Ovary (tissue), 9 donors: ENCODE measurements around the gene IGSF10. TPM values are rescaled to one million over a fixed set of nuclear protein-coding genes. Genes with fewer than 3 reads are reported as not detected.

Source experiments
- DNase-seq, 5 donors: peaks; one replicate each; pipeline ENCODE4 v3.0.0-alpha.2; 2019 to 2020
- H3K27ac ChIP-seq, 2 donors: fragments of 200-600 bp; one replicate each; pipeline versions ENCODE4 v1.5.1 to v1.8.0; 2019 to 2022
- H3K27me3 ChIP-seq: fragments of 200-600 bp; one replicate; pipeline ENCODE4 v1.8.0; 2022
- H3K36me3 ChIP-seq: fragments of 200-600 bp; sonication (generic); one replicate; pipeline ENCODE4 v1.5.1; 2019
- H3K4me1 ChIP-seq: one replicate; pipeline ENCODE4 v1.8.1; 2013; ENCODE audit warnings: mild to moderate bottlenecking, moderate library complexity; ENCODE audit not compliant: insufficient read depth
- H3K4me3 ChIP-seq: fragments of 200-600 bp; sonication (generic); one replicate; pipeline ENCODE4 v1.5.1; 2017
- H3K9me3 ChIP-seq, 2 donors: fragments of 200-600 bp in 1 of 2; sonication (generic) in 1 of 2; one replicate each; pipeline versions ENCODE4 v1.5.1 to v1.8.1; 2013 to 2019; ENCODE audit warnings: mild to moderate bottlenecking in 1 of 2, moderate library complexity in 1 of 2
- EP300 ChIP-seq: sonication (generic); formaldehyde crosslinking; IDR thresholded peaks from one replicate; pipeline ENCODE4 v1.6.1; 2017; ENCODE audit warnings: antibody characterized with exemption
- POLR2A ChIP-seq: fragments of 450-650 bp; IDR thresholded peaks from one replicate; pipeline ENCODE4 v1.6.1; 2017; ENCODE audit warnings: antibody characterized with exemption, mild to moderate bottlenecking, moderate library complexity
- WGBS, 3 donors: extraction: QIAGEN DNeasy Blood & Tissue Kit in 1 of 3; methylation state at CpG; one replicate each; pipeline versions ENCODE4 v1.1.5 to v1.1.7; 2013 to 2017; 5-methylcytosine and 5-hydroxymethylcytosine counted together
- intact Hi-C, 4 donors: fragments of 100-400 bp; cut with DNase I; formaldehyde crosslinking; loops; one replicate each; pipeline versions ENCODE4 v1.11.0 to v1.15.1; 2022 to 2023
- polyA plus RNA-seq, 2 donors: library from polyadenylated mRNA; stranded (reverse); fragments of 200-250 nt in 1 of 2; fragments of 350-450 nt in 1 of 2; fragmentation: Illumina TruSeq in 1 of 2; extraction: RNeasy Lipid Tissue Mini Kit (QIAGEN cat#74804) in 1 of 2; gene quantifications; one replicate each; pipeline ENCODE4 v1.2.3, GENCODE V29; 2013 to 2014
- total RNA-seq, 7 donors: library from RNA; depleted of rRNA in 2 of 7; stranded (reverse); fragments of >200 nt in 2 of 7; fragmentation: NEBNext Ultra II Directional in 3 of 7; extraction: Animal tissue kit (Norgen Biotek cat#: 25700) in 3 of 7; gene quantifications; one replicate each; pipeline versions ENCODE4 v1.1.0 to v1.2.4, GENCODE V29; 2016 to 2023
- TF ChIP-seq, protein P1 (sequence below), 3 donors: fragments of 450-650 bp in 2 of 3; fragments of 200-600 bp in 1 of 3; IDR thresholded peaks; one replicate each; pipeline versions ENCODE4 v1.5.1 to v1.8.0; 2016 to 2022; ENCODE audit warnings: antibody characterized with exemption in 3 of 3, mild to moderate bottlenecking in 1 of 3
- donor health status: DM: no; HTN: no; CAD: no; lungs with moderate emphysema.
- donor health status: DM: no; HTN: no; CAD: no.
- donor health status: Bipolar disorder and iron deficiency.
- donor health status: DM: yes; HTN: yes; CAD: no.
- donor health status: DM: no; HTN: no; CAD: no.
- donor health status: DM: yes; HTN: yes; CAD: no.

Gene IGSF10
- total and polyA plus RNA-seq, 9 donors, result 12.1 to 59.5 (median 34.3) TPM

DNA sequence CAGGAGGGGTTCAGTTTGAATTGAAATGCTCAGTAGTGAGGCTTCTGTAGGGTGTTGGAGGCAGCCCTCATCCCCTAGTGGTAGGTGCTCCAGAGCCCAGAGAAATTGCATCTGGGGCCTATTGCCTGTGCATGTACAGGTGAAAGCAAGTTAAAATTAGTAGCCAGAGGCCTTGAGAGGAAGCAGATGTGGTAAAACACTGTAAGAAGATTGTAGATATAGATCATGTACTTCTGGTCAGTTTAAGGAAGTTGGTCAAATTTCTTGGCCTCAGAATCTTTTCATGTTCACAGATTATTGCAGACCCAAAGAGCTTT is 34.6 kb downstream of the IGSF10 start:
- Histone ChIP-seq H3K9me3 (no peaks in the 10 kb centered on the region), H3K27ac (no peak overlapping the region), H3K4me1 (peaks cover 2% of the 10 kb centered on the region), H3K36me3 (no peaks in the 10 kb centered on the region), H3K27me3 (no peaks in the 10 kb centered on the region), H3K4me3 (no peak overlapping the region)
- intact Hi-C loops, result no loop called here
- no peak for DNase-seq
- TF ChIP-seq, protein P1, sequence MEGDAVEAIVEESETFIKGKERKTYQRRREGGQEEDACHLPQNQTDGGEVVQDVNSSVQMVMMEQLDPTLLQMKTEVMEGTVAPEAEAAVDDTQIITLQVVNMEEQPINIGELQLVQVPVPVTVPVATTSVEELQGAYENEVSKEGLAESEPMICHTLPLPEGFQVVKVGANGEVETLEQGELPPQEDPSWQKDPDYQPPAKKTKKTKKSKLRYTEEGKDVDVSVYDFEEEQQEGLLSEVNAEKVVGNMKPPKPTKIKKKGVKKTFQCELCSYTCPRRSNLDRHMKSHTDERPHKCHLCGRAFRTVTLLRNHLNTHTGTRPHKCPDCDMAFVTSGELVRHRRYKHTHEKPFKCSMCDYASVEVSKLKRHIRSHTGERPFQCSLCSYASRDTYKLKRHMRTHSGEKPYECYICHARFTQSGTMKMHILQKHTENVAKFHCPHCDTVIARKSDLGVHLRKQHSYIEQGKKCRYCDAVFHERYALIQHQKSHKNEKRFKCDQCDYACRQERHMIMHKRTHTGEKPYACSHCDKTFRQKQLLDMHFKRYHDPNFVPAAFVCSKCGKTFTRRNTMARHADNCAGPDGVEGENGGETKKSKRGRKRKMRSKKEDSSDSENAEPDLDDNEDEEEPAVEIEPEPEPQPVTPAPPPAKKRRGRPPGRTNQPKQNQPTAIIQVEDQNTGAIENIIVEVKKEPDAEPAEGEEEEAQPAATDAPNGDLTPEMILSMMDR (IDR thresholded peaks at IDR 0.05), result no peak
- TF ChIP-seq POLR2A (no peak), EP300 (no peak)

DNA sequence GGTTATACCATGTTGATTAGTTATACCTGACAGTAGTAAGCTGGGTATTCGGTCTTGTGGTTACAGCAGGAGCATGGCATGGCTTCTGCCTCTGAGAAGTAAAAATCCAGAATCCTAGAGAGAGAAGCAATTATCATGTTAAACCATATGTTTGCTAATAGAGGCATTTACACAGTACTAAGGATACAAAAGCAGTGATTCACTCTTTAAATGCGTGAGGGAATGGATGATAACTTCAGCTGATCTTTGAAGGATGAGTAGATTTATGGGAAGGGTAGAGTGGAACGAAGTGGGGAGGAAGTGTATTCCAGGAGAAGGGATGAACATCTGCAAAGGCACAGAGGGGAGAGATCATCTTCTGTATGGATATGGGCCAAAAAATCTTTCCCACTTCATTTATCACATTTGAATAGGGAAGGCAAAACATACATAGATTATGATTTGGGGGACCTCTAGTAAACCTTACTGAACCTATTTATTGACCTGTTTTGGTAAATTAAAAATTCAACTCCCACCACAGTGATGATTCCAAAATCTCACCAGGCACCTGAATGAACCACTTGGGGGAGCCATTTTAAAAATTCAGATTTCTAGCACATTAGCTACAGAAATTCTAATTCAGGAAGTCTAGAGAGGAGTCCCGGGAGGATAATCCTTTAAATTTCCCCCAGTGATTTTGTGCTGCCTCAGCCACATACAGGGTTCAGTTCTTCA is 35.1 kb downstream of the IGSF10 start:
- TF ChIP-seq EP300, result no peak
- TF ChIP-seq, protein P1 (IDR thresholded peaks at IDR 0.05), result no peak
- TF ChIP-seq POLR2A, result no peak
- intact Hi-C loops, result no loop called here
- H3K4me3 ChIP-seq, result no peak overlapping the region
- no peak for DNase-seq
- 70 to 74% (median 72%) methylated on average over 4 of the region's 4 CpGs for WGBS, 3 donors
- H3K27ac ChIP-seq, result no peak overlapping the region
- no peaks in the 10 kb centered on the region for H3K36me3 ChIP-seq
- no peaks in the 10 kb centered on the region for H3K9me3 ChIP-seq
- peaks cover 2% of the 10 kb centered on the region for H3K4me1 ChIP-seq
- H3K27me3 ChIP-seq, result no peaks in the 10 kb centered on the region

DNA sequence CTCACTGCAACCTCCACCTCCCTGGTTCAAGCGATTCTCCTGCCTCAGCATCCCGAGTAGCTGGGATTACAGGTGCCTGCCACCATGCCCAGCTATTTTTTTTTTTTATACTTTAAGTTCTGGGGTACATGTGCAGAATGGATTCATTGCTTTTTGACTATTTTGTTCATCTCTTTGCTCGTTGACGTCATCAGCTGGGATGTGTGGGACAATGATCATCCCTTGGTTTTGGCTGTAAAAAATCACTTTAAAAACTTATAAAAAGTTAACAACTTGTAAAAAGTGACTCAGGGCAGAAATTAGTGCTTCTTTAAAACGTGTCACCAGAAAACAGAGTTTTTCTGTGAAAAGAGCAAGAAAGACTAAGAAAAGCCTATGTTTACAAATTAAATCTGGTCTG is 37.8 kb downstream of the IGSF10 start:
- no peaks in the 10 kb centered on the region for H3K36me3 ChIP-seq
- 86 to 91% (median 88%) methylated on average over 5 of the region's 5 CpGs for WGBS, 3 donors
- no peaks in the 10 kb centered on the region for H3K27me3 ChIP-seq
- no peak overlapping the region for H3K4me3 ChIP-seq
- DNase-seq, result no peak
- TF ChIP-seq, protein P1 (IDR thresholded peaks at IDR 0.05), result no peak
- TF ChIP-seq POLR2A (no peak), EP300 (no peak)
- no peaks in the 10 kb centered on the region for H3K9me3 ChIP-seq
- no peak overlapping the region for H3K27ac ChIP-seq
- intact Hi-C loops, result no loop called here
- peaks cover 2% of the 10 kb centered on the region for H3K4me1 ChIP-seq

DNA sequence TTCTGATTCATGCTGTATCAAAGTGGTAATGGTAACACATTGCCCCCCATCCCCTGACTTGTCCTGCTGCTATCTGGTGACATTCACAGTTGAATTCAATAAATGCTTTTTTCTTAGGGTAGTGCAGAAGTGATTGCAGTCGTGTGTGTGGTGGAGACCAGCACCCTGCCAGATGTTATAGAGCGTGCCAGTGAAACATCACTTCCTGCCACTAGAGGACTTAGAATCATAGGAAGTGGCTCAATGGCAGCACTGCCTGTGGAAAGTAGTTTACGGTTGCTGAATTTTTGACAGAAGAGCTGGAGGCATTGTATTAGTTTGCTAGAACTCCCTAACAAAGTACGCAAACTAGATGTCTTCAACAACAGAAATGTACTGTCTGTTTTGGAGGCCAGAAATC is 38.9 kb downstream of the IGSF10 start:
- no peak for DNase-seq
- no peaks in the 10 kb centered on the region for H3K9me3 ChIP-seq
- no peak overlapping the region for H3K4me3 ChIP-seq
- H3K27me3 ChIP-seq, result no peaks in the 10 kb centered on the region
- H3K4me1 ChIP-seq, result peaks cover 2% of the 10 kb centered on the region
- TF ChIP-seq POLR2A (no peak), EP300 (no peak)
- TF ChIP-seq, protein P1 (IDR thresholded peaks at IDR 0.05), result no peak
- WGBS, 3 donors, result 86 to 91% (median 86%) methylated on average over 4 of the region's 4 CpGs
- H3K27ac ChIP-seq, result no peak overlapping the region
- H3K36me3 ChIP-seq, result no peaks in the 10 kb centered on the region
- intact Hi-C loops, result no loop called here
